Measurements from ENCODE around the gene DPP9.

- TF ChIP-seq CTCF (conservative IDR thresholded peaks at IDR 0.05; ENCODE audit: low read length) (no peak), EZH2phosphoT487 (IDR thresholded peaks at IDR 0.05; ENCODE audit: borderline replicate concordance) (no peak)
These were observed 10.2 kb upstream of the DPP9 start for GRCh38 chr19:4733755-4734345.
